Measurements from ENCODE around the gene GPR161.

The GPR161 gene

DNA sequence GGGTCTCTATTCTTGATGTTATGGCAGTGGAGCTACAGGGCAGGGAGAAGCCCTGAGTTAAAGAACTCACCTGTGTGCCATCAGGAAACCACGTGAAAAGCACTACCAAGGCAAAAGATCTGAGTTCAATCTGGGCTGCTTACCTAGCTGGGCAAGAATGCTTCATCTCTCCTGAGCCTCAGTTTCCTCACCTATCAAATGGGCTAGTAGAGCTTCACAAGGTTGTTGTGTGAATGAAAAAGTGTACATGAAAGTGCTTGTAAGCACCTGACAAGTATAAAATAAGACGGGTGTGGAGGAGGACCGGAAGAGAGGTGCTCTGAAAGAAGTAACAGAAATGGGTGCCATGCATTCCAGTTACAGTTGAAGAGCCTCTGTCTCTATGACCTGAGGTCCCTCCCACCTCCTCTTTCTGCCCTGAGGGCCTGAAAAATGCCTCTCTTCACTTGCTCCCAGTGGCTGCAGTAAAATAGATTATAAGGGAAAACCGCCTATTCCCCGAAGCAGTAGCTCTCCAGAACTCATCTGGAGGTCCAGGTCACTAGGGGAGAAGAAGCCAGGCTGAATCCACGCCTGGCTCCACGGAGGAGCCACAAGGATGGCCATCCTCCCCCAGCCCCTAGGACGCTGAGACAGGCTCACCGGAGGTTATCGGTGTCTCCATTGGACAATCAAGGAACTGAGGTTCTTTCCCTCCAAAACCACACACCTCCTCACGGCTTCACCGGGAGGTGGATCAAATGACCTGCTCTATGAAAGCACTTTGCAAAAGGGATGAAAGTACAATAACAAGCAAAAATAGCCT, 1.4 kb downstream of the GPR161 start:
- peaks cover 59% of the 10 kb centered on the region for H3K27me3 Mint-ChIP-seq
- DNase-seq, result peak in 1 of 2 donors; percentile 3
- H3K27ac Mint-ChIP-seq, result no peak overlapping the region
- peaks cover 23% of the 10 kb centered on the region for H3K4me1 Mint-ChIP-seq
- peak overlapping the region; percentile 76 to 83 for H3K4me3 Mint-ChIP-seq
- no peaks in the 10 kb centered on the region for H3K9me3 Mint-ChIP-seq
- ATAC-seq, result no peak

- no peak overlapping the region for H3K27ac Mint-ChIP-seq
- no peak overlapping the region for H3K4me3 Mint-ChIP-seq
- H3K9me3 Mint-ChIP-seq, result no peaks in the 10 kb centered on the region
- peaks cover 65% of the 10 kb centered on the region for H3K27me3 Mint-ChIP-seq
- DNase-seq (no peak), ATAC-seq (no peak)
- peaks cover 23% of the 10 kb centered on the region for H3K4me1 Mint-ChIP-seq
These were observed 2.1 kb downstream of the GPR161 start for GRCh38 chr1:168134642-168135041.

DNA sequence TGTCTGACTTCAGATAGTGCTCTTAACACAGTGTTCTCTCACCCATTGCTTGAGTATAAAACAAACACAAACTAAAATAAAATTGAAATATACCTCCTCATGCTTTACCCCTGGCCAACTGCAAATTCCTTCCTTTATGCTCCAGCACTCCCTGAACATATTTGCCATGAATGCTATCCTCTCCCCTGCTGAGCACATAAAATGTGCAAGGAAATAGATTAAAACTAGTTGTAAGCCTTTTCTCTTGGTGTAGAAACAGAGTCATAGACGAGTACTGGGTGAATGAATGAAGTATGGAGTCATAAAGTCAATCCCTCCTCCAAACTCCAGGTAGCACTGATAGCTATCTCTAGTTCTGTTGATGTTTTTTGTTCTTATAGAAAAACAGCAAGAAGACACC, 2.6 kb downstream of the GPR161 start:
- H3K4me3 Mint-ChIP-seq, result no peak overlapping the region
- H3K27me3 Mint-ChIP-seq, result peaks cover 65% of the 10 kb centered on the region

GRCh38 chr1:168129933-168130332, 6.8 kb downstream of the GPR161 start:
- no peaks in the 10 kb centered on the region for H3K4me1 Mint-ChIP-seq
- peaks cover 45% of the 10 kb centered on the region for H3K27me3 Mint-ChIP-seq
- no peak for ATAC-seq
- no peak overlapping the region for H3K27ac Mint-ChIP-seq
- DNase-seq, result no peak
- no peaks in the 10 kb centered on the region for H3K9me3 Mint-ChIP-seq
- H3K4me3 Mint-ChIP-seq, result no peak overlapping the region

More for the DNA sequence above, 2.6 kb downstream of the GPR161 start:
- DNase-seq (no peak), ATAC-seq (no peak)
- Mint-ChIP-seq H3K27ac (no peak overlapping the region), H3K4me1 (peaks cover 23% of the 10 kb centered on the region), H3K9me3 (no peaks in the 10 kb centered on the region)

DNA sequence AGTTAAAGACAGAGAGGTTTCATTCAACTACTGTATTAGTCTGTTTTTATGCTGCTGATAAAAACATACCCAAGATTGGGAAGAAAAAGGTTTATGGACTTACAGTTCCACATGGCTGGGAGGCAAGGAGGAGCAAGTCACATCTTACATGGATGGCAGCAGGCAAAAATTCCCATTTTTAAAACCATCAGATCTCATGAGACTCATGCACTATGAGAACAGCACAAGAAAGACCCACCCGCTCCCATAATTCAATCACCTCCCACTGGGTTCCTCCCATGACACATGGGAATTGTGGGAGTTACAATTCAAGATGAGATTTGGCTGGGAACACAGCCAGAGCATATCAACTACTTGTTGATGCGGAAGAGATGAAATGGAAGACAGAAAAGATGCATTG, 9.2 kb downstream of the GPR161 start:
- Mint-ChIP-seq H3K9me3 (no peaks in the 10 kb centered on the region), H3K4me3 (no peak overlapping the region), H3K27ac (no peak overlapping the region), H3K4me1 (no peaks in the 10 kb centered on the region), H3K27me3 (peaks cover 43% of the 10 kb centered on the region)
- ATAC-seq (no peak), DNase-seq (no peak)

DNA sequence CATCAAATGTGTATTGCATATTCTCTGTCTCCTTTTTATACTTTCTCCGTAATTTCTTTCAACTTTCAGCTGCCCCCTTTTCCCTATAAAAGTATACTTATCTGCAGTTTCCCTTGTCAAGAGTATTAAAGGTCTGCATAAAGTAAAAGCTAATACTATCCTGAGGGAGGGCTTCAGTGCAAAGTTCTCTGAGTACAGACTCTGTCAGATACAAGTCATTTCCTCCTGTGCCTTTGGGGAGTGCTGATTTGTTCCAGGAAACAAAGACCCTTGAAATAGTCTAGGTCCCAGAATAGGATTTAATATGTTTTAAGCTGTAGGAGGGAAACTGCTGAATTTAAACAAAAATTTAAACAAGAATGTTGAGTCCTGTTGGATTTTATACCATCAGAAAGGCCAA, 11.7 kb downstream of the GPR161 start:
- H3K4me1 Mint-ChIP-seq, result no peaks in the 10 kb centered on the region
- DNase-seq, result no peak
- H3K9me3 Mint-ChIP-seq, result peaks cover 0 to 1% of the 10 kb centered on the region in 2 donors
- no peak for ATAC-seq
- no peak overlapping the region for H3K27ac Mint-ChIP-seq
- peaks cover 33% of the 10 kb centered on the region for H3K27me3 Mint-ChIP-seq
- no peak overlapping the region for H3K4me3 Mint-ChIP-seq

DNA sequence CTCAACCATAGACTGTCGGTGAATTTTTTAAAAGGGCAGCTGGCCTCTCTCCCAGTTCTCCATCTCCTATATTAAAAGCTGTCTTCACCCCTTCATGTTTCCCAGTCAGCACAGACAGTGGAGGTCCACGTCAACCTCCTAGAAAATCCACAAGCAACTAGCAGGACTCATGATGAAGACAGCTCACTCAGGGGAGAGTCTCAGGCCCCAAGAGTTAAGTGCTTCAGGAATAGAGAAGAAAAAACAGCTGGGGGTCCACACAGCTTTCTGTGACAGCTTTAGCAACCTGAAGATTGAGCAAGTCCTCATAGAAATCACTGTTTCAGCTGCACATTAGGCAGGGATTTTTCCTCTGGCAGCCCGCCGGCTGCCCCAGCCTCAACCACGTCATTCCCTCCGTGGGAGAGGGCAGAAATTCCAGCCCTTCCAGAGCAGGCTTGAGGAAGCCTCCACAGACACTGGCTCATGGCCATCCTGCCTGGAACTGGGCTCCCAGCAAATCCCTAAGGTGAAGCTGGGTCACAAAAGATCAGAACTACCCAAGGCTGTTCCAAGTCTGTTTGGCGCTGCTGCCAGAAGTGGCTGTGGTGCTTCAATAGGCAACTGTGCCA, 15.2 kb downstream of the GPR161 start:
- H3K4me1 Mint-ChIP-seq, result no peaks in the 10 kb centered on the region
- no peak overlapping the region for H3K27ac Mint-ChIP-seq
- peaks cover 41% of the 10 kb centered on the region for H3K27me3 Mint-ChIP-seq
- peaks cover 0 to 9% of the 10 kb centered on the region in 2 donors for H3K9me3 Mint-ChIP-seq
- no peak for ATAC-seq
- no peak for DNase-seq
- no peak overlapping the region for H3K4me3 Mint-ChIP-seq

- DNase-seq (no peak), ATAC-seq (no peak)
- no peak overlapping the region for H3K4me3 Mint-ChIP-seq
- peaks cover 0 to 9% of the 10 kb centered on the region in 2 donors for H3K9me3 Mint-ChIP-seq
- no peaks in the 10 kb centered on the region for H3K4me1 Mint-ChIP-seq
- H3K27ac Mint-ChIP-seq, result no peak overlapping the region
- H3K27me3 Mint-ChIP-seq, result peaks cover 37% of the 10 kb centered on the region
These were observed 17.0 kb downstream of the GPR161 start for GRCh38 chr1:168119750-168120149.

DNA sequence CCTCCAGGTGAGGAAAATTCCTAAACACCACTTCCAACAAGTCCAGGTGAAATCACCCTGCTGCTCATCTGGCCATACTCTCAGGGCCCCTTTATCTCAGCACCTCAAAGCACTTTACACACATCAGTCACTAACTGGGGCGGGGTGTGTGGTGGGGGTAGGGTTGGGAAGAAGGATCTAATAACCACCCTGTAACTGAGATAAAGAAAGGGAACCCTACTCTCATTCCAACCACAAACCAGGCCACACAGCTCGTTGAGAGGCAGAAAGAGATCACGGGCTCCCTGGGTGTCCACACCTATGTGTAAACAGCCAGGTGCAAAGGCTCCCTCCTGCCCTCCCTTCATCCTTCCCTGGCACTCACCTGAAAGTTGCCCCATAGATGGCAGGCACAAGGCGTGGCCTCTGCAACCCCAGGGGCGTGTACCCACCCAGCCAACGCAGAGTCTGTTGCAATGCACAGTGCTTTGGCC, 20.4 kb downstream of the GPR161 start:
- no peak overlapping the region for H3K27ac Mint-ChIP-seq
- no peak for ATAC-seq
- H3K27me3 Mint-ChIP-seq, result peaks cover 19% of the 10 kb centered on the region
- peaks cover 0 to 9% of the 10 kb centered on the region in 2 donors for H3K9me3 Mint-ChIP-seq
- peaks cover 14% of the 10 kb centered on the region for H3K4me1 Mint-ChIP-seq
- no peak overlapping the region for H3K4me3 Mint-ChIP-seq
- DNase-seq, result no peak

GRCh38 chr1:168114845-168115244, 21.9 kb downstream of the GPR161 start:
- H3K4me1 Mint-ChIP-seq, result peaks cover 14% of the 10 kb centered on the region
- H3K4me3 Mint-ChIP-seq, result no peak overlapping the region
- H3K9me3 Mint-ChIP-seq, result peaks cover 0 to 6% of the 10 kb centered on the region in 2 donors
- peaks cover 19% of the 10 kb centered on the region for H3K27me3 Mint-ChIP-seq
- H3K27ac Mint-ChIP-seq, result no peak overlapping the region
- DNase-seq (no peak), ATAC-seq (no peak)

GRCh38 chr1:168112673-168113305, 23.9 kb downstream of the GPR161 start:
- ATAC-seq (peak; percentile 94), DNase-seq (peak; percentile 58 to 69)
- Mint-ChIP-seq H3K27me3 (peaks cover 5% of the 10 kb centered on the region), H3K27ac (peak overlapping the region in 1 of 2 donors; percentile 2), H3K4me3 (no peak overlapping the region), H3K9me3 (no peaks in the 10 kb centered on the region), H3K4me1 (peaks cover 14% of the 10 kb centered on the region)

- Mint-ChIP-seq H3K9me3 (no peaks in the 10 kb centered on the region), H3K27ac (no peak overlapping the region), H3K4me1 (peaks cover 14% of the 10 kb centered on the region), H3K27me3 (no peaks in the 10 kb centered on the region), H3K4me3 (no peak overlapping the region)
- ATAC-seq (no peak), DNase-seq (no peak)
These were observed 25.7 kb downstream of the GPR161 start for GRCh38 chr1:168110896-168111545.

DNA sequence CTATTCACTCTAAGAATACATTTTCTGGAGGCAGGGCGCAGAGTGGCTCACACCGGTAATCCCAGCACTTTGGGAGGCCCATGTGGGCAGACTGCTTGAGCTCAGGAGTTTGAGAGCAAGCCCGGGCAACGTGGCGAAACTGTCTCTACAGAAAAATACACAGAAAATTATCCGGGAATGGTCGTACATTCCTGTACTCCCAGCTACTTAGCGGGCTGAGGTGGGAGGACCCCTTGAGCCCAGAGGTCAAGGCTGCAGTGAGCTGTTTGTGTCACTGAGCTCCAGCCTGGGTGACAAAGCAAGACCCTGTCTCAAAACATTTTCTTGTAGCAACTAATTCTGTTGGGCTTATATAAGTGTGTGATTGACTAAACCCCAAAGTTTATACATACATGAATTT, 30.5 kb downstream of the GPR161 start:
- no peak overlapping the region for H3K4me3 Mint-ChIP-seq
- no peak for DNase-seq
- no peaks in the 10 kb centered on the region for H3K9me3 Mint-ChIP-seq
- H3K27ac Mint-ChIP-seq, result no peak overlapping the region
- no peaks in the 10 kb centered on the region for H3K27me3 Mint-ChIP-seq
- no peaks in the 10 kb centered on the region for H3K4me1 Mint-ChIP-seq
- no peak for ATAC-seq

- H3K9me3 Mint-ChIP-seq, result no peaks in the 10 kb centered on the region
- no peak overlapping the region for H3K4me3 Mint-ChIP-seq
- DNase-seq (no peak), ATAC-seq (no peak)
- no peaks in the 10 kb centered on the region for H3K27me3 Mint-ChIP-seq
- no peaks in the 10 kb centered on the region for H3K4me1 Mint-ChIP-seq
- no peak overlapping the region for H3K27ac Mint-ChIP-seq
These were observed 30.9 kb downstream of the GPR161 start for GRCh38 chr1:168105846-168106245.

DNA sequence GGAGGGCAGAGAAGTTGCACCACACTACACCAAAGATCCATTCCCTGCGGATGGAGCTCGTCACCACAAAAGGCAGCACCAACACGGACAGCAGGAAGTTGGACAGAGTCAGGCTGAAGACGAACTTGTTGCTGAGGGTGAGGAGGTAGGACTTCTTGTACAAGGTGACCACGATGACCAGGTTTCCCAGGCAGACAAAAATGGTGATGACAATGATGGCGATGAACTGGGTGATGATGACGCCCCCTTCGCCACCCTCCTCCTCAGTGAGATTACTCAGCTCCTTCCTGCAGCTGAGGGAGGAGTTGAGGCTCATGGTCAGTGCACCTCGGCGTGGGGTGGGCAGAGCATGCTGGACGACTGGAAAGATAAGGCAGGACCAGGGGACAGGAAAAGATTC, 32.2 kb downstream of the GPR161 start:
- Mint-ChIP-seq H3K27me3 (no peaks in the 10 kb centered on the region), H3K9me3 (no peaks in the 10 kb centered on the region), H3K27ac (no peak overlapping the region), H3K4me1 (no peaks in the 10 kb centered on the region), H3K4me3 (no peak overlapping the region)
- no peak for DNase-seq
- no peak for ATAC-seq

GRCh38 chr1:168102487-168102886, 34.2 kb downstream of the GPR161 start:
- Mint-ChIP-seq H3K27ac (no peak overlapping the region), H3K4me3 (no peak overlapping the region), H3K4me1 (no peaks in the 10 kb centered on the region), H3K27me3 (no peaks in the 10 kb centered on the region), H3K9me3 (no peaks in the 10 kb centered on the region)
- DNase-seq (no peak), ATAC-seq (no peak)
